Measurements from ENCODE around the gene OGFR. TPM values are rescaled to one million over a fixed set of nuclear protein-coding genes. Genes with fewer than 3 reads are reported as not detected.

Gene OGFR
- total RNA-seq, 4 donors from 2014 or later, result 32.1 to 54.1 (median 42.5) TPM

DNA sequence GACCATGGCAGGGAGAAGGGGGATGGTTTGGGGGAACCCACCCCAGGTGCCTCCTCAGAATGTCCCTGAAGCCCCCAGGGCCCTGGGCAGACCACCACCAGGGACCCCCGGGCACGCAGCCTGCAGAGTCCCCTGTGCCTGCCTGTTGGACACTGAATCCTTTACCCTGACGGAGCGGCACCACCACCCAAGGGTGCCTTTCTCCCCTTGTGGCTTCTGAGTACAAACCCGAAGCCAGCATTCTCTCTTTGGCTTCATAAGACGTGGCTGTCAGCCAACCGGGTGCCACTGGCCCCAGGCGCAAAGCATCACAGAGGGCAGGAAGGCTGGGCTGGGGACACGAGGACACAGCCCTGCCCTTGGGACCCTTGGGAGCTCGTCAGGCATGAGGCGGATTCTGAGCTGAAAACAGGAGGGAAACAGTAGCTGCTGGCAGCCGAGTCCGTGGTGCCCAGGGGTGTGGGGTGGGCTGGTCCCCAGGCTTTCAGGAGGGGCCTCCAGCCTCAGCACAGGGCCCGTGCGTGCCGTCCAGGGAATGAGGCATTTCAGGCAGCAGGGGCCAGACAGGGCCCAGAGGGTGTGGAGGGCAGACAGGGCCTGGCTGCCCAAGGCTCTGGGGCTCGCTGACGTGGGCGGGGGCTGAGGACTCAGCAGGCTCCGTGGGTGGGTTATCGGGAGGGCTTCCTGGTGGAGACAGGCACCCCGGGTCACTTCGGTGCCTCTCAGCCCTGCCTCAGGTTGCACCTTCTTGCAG is 15.8 kb downstream of the OGFR start:
- peaks cover 62% of the 10 kb centered on the region for H3K4me1 ChIP-seq
- no peak for TF ChIP-seq POLR2AphosphoS5 (IDR thresholded peaks at IDR 0.05)
- TF ChIP-seq, protein P1, sequence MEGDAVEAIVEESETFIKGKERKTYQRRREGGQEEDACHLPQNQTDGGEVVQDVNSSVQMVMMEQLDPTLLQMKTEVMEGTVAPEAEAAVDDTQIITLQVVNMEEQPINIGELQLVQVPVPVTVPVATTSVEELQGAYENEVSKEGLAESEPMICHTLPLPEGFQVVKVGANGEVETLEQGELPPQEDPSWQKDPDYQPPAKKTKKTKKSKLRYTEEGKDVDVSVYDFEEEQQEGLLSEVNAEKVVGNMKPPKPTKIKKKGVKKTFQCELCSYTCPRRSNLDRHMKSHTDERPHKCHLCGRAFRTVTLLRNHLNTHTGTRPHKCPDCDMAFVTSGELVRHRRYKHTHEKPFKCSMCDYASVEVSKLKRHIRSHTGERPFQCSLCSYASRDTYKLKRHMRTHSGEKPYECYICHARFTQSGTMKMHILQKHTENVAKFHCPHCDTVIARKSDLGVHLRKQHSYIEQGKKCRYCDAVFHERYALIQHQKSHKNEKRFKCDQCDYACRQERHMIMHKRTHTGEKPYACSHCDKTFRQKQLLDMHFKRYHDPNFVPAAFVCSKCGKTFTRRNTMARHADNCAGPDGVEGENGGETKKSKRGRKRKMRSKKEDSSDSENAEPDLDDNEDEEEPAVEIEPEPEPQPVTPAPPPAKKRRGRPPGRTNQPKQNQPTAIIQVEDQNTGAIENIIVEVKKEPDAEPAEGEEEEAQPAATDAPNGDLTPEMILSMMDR (IDR thresholded peaks at IDR 0.05), result no peak
- H3K27ac ChIP-seq, result no peak overlapping the region
- no peak for DNase-seq (ENCODE audit: low spot score in 2 of 2)
- H3K27me3 ChIP-seq, result peaks cover 34% of the 10 kb centered on the region
- no peaks in the 10 kb centered on the region for H3K36me3 ChIP-seq
- H3K9me3 ChIP-seq, result no peaks in the 10 kb centered on the region
- no peak overlapping the region for H3K4me3 ChIP-seq
- WGBS, result 59% methylated on average over 9 of the region's 23 CpGs

DNA sequence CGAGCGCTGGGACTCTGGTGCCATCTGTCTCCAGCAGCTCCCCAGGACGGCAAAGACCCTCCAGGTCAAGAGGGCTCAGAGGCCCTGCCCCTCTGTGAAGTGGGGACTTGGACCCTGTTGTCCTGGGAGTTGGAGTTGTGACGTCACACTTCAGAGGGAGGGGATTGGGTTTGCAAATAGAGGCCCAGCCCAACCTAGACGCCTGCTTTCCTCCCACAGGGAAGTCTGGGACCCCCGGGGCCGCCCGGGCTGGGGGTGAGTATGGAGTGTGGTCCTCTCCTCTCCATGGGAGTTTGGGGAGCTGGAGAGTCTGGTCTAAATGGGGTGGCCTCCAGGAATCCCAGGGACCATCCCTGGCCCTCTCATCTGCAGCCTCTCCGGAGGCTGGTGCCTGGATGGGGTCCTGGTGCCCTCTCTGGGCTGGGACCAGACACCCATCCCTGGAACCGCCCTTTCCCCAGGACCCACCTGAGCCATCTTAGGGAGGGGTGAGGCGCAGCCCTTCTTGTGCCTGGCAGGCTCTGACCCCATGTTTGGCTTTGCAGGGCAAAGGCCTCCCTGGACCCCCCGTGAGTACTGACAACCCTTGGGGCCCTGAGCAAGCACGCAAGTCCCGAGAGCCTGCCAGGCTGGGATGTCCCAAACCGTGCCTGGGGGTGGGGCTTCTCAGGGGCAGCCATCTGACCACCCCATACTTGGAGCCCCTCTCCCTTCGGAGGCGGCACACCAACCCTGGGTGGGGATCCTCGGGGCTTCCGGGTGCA is 16.5 kb downstream of the OGFR start:
- Histone ChIP-seq H3K27me3 (peaks cover 26% of the 10 kb centered on the region), H3K36me3 (no peaks in the 10 kb centered on the region), H3K4me3 (no peak overlapping the region), H3K9me3 (no peaks in the 10 kb centered on the region), H3K27ac (no peak overlapping the region), H3K4me1 (peaks cover 55% of the 10 kb centered on the region)
- DNase-seq (ENCODE audit: low spot score in 2 of 2), result no peak
- TF ChIP-seq POLR2A (IDR thresholded peaks at IDR 0.05) (no peak), POLR2AphosphoS5 (IDR thresholded peaks at IDR 0.05) (no peak), EP300 (IDR thresholded peaks at IDR 0.05) (no peak)
- TF ChIP-seq, protein P1 (IDR thresholded peaks at IDR 0.05), result no peak
- WGBS, result 78% methylated on average over 13 of the region's 19 CpGs

DNA sequence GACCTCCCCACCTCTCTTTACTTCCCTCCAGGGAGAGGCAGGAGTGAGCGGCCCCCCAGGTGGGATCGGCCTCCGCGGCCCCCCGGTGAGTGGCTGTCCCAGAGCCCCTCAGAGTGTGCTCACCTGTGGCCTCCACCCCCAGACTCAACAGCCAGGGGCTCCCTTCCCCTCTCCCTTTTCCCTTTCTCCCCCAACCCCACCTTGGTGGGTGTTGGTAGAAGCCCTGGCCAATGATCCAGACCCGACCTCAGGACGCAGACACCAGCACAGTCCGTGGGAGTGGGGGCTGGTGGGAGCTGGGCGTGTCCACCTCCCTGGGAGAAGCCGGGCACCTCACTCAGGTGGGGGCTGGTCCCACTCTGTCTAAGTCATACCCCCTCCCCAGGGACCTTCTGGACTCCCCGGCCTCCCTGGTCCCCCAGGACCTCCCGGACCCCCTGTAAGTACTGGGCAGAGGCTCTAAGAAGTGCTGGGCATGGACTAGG is 17.1 kb downstream of the OGFR start:
- Histone ChIP-seq H3K36me3 (no peaks in the 10 kb centered on the region), H3K9me3 (no peaks in the 10 kb centered on the region), H3K27ac (no peak overlapping the region), H3K4me3 (no peak overlapping the region), H3K27me3 (peaks cover 20% of the 10 kb centered on the region), H3K4me1 (peaks cover 48% of the 10 kb centered on the region)
- no peak for DNase-seq (ENCODE audit: low spot score in 2 of 2)
- TF ChIP-seq POLR2A (IDR thresholded peaks at IDR 0.05) (no peak), EP300 (IDR thresholded peaks at IDR 0.05) (no peak), POLR2AphosphoS5 (IDR thresholded peaks at IDR 0.05) (no peak)
- TF ChIP-seq, protein P1 (IDR thresholded peaks at IDR 0.05), result no peak
- WGBS, result 88% methylated on average over 10 of the region's 12 CpGs

DNA sequence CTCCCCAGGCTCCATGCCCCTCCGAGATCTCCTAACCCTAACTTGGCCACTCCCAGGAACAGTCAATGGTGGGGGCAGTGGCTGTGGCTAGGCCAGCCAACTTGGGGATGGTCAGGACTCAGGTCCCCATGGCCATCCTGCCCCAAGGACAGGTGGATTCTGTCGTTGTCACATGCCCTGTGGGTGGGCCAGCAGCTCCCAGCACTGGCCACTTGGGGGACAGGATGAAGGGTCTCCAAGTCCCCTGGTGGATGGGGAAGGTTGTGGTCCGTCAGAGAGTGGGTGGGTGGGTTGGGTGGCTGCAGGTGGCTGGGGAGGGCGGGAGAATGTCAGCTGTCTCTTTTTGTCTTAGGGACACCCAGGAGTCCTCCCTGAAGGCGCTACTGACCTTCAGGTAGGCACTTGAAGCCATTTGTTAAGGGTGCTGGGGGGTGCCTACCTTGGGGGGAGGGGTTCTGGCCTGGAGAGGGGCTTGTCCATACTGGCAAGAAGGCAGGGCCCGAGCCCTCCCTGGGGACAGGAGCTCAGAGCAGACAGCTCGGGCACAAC is 17.7 kb downstream of the OGFR start:
- Histone ChIP-seq H3K36me3 (no peaks in the 10 kb centered on the region), H3K4me3 (no peak overlapping the region), H3K9me3 (no peaks in the 10 kb centered on the region), H3K27me3 (peaks cover 15% of the 10 kb centered on the region), H3K4me1 (peaks cover 43% of the 10 kb centered on the region), H3K27ac (no peak overlapping the region)
- WGBS, result 71% methylated on average over 6 of the region's 7 CpGs
- DNase-seq (ENCODE audit: low spot score in 2 of 2), result no peak
- no peak for TF ChIP-seq EP300 (IDR thresholded peaks at IDR 0.05)
- TF ChIP-seq, protein P1 (IDR thresholded peaks at IDR 0.05), result no peak
- TF ChIP-seq POLR2AphosphoS5 (IDR thresholded peaks at IDR 0.05), result no peak
- TF ChIP-seq POLR2A (IDR thresholded peaks at IDR 0.05), result no peak
